GM12873 (cell line): ENCODE results near the gene TMEM114.

Source experiments
- TF ChIP-seq, protein P1 (sequence below): IDR thresholded peaks from 2 replicates; pipeline ENCODE4 v1.5.1; 2012; ENCODE audit warnings: low read depth, mild to moderate bottlenecking, moderate library complexity, low read length, control low read depth; ENCODE audit not compliant: insufficient read depth; ENCODE audit errors: missing control alignments

TMEM114 gene

DNA sequence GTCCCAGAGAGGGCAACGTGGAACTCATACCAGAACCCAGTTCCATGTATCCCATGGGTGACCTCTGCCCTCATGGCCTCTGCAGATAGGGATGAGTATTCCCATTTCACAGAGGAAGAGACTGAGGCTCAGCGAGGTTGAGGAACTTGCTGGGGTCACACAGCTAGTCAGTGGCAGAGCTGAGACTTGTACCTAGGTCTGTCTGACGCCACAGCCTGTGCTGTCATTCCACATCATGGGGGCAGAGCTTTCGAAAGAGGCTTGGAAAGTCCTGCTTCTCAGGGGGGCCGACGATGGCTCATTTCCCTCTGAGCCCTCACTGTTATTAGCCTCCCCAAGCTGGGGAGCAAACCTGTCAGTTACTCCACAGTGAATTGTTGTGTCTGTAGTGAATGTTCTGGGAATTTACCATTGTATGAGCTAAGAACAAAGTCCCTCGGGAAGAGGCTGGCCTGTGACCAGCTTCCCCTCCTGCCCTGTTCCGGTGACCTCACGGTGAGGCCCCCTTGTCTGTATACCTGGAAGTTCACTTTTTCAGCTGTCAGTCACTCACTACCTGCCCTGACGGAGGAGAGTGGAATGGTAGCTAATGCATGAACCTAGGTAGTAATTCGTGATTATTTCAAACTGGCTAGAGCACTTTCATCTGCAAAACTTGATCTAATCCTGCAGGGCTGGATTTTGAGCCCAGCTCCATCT, 40.1 kb upstream of the TMEM114 start:
- TF ChIP-seq, protein P1, sequence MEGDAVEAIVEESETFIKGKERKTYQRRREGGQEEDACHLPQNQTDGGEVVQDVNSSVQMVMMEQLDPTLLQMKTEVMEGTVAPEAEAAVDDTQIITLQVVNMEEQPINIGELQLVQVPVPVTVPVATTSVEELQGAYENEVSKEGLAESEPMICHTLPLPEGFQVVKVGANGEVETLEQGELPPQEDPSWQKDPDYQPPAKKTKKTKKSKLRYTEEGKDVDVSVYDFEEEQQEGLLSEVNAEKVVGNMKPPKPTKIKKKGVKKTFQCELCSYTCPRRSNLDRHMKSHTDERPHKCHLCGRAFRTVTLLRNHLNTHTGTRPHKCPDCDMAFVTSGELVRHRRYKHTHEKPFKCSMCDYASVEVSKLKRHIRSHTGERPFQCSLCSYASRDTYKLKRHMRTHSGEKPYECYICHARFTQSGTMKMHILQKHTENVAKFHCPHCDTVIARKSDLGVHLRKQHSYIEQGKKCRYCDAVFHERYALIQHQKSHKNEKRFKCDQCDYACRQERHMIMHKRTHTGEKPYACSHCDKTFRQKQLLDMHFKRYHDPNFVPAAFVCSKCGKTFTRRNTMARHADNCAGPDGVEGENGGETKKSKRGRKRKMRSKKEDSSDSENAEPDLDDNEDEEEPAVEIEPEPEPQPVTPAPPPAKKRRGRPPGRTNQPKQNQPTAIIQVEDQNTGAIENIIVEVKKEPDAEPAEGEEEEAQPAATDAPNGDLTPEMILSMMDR, result no peak

DNA sequence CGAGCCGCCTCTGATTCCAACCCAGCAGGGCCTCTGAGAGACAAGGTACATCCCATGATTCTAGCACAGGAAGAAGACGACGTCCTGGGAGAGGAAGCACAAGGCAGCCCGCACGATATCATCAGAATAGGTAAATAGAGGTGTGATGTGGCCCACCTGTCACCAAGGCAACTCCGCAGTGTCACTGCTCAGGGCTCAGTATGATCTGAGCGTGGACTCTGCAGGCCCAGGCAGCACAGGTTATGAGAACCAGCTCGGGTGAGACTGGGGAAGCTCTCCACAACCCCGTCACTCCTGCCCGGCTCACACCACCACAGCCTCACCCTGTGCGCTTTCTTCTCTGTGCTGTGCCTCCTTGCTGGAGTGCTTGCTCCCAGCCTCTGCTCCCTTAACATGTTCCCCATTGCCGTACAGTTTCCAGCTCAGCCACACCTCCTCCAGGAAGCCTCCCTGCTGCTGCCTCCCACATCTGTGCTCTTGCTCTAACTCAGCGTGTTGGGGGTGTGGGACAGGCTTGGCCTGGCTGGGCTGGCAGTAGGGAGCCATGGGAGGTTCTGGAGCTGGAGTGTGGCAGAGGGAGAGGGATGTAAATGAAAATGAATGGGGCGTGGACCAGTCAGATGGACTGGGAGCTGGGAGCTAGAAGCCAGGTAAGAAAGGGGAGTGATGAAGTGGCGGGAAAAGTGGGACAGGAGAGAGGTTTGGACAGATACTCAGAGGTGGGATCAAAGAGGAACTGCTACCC, 38.8 kb upstream of the TMEM114 start:
- TF ChIP-seq, protein P1, result no peak

DNA sequence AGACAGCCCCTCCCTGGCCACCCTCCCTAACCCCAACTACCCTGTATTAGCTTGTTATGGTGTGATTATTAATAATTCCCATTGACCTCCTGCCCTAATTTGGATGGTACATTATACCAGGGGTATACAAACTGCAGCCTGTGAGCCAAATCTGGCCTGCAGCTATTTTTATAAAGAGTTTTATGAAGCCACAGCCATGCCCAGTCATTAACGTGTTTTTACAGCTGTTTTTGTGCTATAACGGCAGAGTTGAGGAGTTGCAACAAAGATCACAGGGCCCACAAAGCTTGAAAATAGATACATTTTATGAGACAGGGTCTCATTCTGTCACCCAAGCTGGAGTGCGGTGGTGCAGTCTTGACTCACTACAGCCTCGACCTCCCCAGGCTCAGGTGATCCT, 37.1 kb upstream of the TMEM114 start:
- TF ChIP-seq, protein P1, result no peak

DNA sequence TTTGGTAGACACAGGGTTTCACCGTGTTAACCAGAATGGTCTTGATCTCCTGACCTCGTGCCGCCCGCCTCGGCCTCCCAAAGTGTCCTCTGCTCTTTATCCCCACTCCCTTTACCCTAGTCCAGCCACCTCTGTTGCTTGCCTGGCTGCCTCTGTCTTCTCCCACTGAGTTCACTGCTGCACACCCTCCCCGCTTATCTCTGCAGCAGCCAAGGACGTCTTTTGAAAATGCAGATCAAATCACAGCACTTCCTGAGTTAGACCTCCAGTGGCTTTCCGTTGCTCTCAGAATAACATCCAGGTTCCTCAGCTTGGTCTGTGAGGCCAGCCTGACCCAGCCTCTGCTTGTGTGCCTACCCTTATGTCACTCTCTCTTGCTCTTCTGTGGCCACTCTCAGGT, 36.6 kb upstream of the TMEM114 start:
- TF ChIP-seq, protein P1, result no peak

DNA sequence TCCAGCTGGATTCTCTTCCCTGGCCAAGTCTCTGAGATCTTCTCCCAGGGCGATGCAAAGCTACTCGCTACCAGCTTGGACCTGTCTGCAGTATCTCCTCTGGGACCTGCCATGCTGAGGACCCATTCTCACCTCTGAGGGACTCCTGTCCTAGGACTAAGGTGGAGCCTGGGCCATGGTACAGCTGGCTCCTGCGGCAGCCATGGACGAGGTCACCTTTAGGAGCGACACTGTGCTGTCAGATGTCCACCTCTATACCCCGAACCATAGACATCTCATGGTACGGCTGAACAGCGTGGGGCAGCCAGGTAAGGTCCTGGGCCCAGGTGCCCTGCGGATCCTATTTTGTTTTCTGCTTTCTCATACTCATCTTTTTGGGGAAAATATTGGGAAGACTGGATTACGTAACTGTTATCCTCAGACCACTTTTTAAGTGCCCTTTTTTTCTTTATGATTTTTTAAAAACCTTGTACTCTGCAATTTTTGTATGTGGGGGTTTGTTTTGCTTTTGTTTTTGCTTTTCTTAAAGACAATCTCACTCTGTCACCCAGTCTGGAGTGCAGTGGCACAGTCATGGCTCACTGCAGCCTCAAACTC, 35.3 kb upstream of the TMEM114 start:
- TF ChIP-seq, protein P1, result no peak

DNA sequence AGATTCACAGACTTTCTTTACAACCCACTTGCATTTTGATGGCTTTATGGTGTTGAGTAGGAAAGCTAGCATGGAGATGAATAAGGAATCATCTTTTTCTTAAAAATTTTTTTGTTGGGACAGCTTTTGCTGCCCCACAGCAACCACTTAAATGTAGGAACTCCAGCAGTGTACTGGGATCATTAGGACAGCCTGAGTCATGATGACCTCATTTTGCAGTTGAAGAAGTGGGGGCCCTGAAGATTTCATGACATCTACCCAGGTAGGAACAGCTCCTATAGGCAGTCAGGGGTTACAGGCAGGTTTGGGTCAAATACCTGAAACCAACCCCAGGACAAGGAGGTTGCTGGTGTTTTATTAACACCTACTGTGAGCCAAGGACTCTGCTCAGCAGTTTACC, 33.3 kb upstream of the TMEM114 start:
- TF ChIP-seq, protein P1, result no peak

DNA sequence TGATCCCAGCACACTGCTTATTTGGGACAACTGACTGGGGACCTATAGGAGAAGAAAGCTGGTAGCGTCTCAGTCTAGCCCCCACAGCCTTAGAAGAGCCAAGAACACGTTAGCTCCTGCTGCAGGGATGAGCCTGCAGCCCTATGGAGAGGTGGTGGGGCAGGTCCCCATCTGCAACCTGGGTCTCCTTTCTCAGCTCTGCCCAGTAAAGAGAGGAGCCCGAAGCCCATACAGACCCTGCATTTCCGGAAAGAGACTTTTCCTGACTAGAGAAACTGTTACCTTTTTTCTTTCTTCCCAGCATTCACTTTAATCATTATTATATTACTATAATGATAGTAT, 32.0 kb upstream of the TMEM114 start:
- TF ChIP-seq, protein P1, result no peak
